HG03095 (cell line): ENCODE data around the gene EDA.

Experiments
- ATAC-seq: cut with Tn5 transposase; IDR thresholded peaks from one replicate; pipeline ENCODE4 v1.9.1; 2021; ENCODE audit warnings: moderate library complexity; ENCODE audit not compliant: unreplicated experiment

EDA gene

GRCh38 chrX:70054391-70054790 lies 438.5 kb downstream of the EDA start:
- ATAC-seq: no peak

- ATAC-seq: no peak
These were observed 446.2 kb downstream of the EDA start, which contains the start of gene OTUD6A for GRCh38 chrX:70062076-70062475. Gene OTUD6A (plus strand): TSS chrX:70062457. CDS start chrX:70062525, 68 bp downstream.

- no peak for ATAC-seq
These were observed 447.1 kb downstream of the EDA start for GRCh38 chrX:70062961-70063550.

- ATAC-seq: no peak
These were observed 450.7 kb downstream of the EDA start for GRCh38 chrX:70066646-70067045.

GRCh38 chrX:70079297-70079696 lies 463.4 kb downstream of the EDA start:
- ATAC-seq: no peak

GRCh38 chrX:70079870-70080269 lies 464.0 kb downstream of the EDA start:
- ATAC-seq: no peak

GRCh38 chrX:70082723-70083122 lies 466.8 kb downstream of the EDA start:
- ATAC-seq: no peak

- no peak for ATAC-seq
These were observed 468.8 kb downstream of the EDA start for GRCh38 chrX:70084592-70085240.

- ATAC-seq: no peak
These were observed 472.1 kb downstream of the EDA start for GRCh38 chrX:70087857-70088630.

GRCh38 chrX:70088751-70089150 lies 472.8 kb downstream of the EDA start:
- ATAC-seq: no peak
